AG09309 (cell line): ENCODE data around the gene PMEPA1.

Experiments
- DNase-seq: peaks from one replicate; pipeline ENCODE4 v3.0.0-alpha.2; 2010; ENCODE audit warnings: low read depth
- H3K4me3 ChIP-seq: 2 replicates; pipeline ENCODE4 v1.5.1; 2011; ENCODE audit warnings: mild to moderate bottlenecking, low read depth, low read length, moderate library complexity; ENCODE audit not compliant: control insufficient read depth
- TF ChIP-seq, protein P1 (sequence below): IDR thresholded peaks from 2 replicates; pipeline ENCODE4 v1.5.1; 2011; ENCODE audit warnings: mild to moderate bottlenecking, low read depth, low read length, inconsistent platforms; ENCODE audit not compliant: insufficient read depth, control insufficient read depth; ENCODE audit errors: missing control alignments

The PMEPA1 gene

DNA sequence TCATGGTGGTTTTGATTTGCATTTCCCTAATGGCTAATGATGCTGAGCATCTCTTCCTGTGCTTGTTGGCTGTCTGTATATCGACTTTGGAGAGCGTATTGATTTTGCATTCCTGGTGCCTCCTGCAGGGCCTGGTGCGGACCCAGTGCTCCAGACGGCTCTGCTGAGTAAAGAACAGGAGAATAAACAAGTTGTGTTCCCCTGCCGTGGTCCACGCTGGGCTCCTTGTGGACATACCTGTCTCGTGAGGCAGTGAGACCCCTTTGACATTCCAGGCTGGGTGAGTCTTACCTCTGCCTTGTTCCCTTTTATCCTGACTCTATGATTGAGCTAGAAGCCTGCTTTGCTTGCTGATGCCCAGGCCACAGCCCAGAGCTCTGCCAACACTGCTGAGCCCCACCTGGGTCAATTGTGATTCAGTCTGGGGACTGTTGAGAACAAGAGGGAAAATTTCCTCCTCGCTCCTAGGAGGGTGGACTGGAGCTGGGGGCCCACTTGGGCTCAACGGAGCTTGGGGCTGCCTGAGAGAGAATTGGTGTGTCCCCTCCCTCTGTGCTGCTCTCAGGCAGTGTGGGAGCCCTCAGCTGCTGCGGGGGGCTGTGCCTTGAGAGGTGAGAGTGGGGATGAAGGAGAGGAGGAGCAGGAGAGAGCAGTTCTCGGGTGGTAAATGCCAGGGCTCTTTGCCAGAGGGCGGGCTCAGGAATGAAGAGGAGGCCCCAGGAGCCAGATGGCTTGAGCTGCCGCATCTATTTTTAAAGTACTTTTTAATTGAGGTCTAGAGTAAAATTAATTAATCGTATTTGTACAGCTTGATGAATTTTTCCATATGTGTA lies 43.7 kb upstream of the PMEPA1 start:
- DNase-seq, result no peak
- TF ChIP-seq, protein P1, sequence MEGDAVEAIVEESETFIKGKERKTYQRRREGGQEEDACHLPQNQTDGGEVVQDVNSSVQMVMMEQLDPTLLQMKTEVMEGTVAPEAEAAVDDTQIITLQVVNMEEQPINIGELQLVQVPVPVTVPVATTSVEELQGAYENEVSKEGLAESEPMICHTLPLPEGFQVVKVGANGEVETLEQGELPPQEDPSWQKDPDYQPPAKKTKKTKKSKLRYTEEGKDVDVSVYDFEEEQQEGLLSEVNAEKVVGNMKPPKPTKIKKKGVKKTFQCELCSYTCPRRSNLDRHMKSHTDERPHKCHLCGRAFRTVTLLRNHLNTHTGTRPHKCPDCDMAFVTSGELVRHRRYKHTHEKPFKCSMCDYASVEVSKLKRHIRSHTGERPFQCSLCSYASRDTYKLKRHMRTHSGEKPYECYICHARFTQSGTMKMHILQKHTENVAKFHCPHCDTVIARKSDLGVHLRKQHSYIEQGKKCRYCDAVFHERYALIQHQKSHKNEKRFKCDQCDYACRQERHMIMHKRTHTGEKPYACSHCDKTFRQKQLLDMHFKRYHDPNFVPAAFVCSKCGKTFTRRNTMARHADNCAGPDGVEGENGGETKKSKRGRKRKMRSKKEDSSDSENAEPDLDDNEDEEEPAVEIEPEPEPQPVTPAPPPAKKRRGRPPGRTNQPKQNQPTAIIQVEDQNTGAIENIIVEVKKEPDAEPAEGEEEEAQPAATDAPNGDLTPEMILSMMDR, result no peak
- no peak overlapping the region for H3K4me3 ChIP-seq

DNA sequence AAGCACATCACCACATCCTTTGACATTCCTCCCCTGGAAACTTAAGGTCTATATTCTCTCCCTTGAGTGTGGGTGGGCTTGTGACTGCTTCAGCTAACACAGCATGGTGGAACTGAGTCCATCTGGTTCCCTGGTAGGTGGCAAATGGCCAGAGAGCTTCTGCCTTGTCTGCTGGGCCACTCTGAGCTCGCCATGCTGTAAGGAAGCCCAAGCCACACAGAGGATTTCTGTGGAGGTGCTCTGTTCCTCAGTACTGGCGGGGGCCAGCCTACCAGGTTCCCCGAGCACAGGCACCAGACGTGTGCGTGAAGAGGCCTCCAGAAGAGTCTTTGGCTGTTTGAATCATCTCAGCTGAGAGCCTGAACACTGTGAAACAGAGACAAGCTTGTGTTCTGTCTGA lies 41.6 kb upstream of the PMEPA1 start:
- no peak overlapping the region for H3K4me3 ChIP-seq
- TF ChIP-seq, protein P1, result no peak
- DNase-seq, result no peak

DNA sequence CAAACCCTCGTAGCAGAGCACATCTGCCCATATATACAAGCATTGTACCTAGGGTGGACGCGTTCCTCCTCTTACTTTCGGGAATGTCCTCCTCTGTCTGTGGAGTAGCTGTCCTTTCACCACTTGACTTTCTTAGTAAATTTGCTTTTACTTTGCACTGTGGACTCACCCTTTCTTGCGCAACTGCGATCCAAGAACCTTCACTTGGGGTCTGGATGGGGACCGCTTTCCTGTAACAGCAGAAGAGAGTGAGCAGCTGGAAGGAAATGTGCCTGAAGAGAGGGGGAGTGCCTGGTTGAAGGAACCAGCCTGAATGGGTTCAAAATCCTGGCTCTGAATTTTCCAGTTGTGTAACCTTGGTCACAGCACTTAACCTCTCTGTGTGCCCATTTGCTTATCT lies 40.1 kb upstream of the PMEPA1 start:
- H3K4me3 ChIP-seq, result no peak overlapping the region
- TF ChIP-seq, protein P1, result no peak
- no peak for DNase-seq

DNA sequence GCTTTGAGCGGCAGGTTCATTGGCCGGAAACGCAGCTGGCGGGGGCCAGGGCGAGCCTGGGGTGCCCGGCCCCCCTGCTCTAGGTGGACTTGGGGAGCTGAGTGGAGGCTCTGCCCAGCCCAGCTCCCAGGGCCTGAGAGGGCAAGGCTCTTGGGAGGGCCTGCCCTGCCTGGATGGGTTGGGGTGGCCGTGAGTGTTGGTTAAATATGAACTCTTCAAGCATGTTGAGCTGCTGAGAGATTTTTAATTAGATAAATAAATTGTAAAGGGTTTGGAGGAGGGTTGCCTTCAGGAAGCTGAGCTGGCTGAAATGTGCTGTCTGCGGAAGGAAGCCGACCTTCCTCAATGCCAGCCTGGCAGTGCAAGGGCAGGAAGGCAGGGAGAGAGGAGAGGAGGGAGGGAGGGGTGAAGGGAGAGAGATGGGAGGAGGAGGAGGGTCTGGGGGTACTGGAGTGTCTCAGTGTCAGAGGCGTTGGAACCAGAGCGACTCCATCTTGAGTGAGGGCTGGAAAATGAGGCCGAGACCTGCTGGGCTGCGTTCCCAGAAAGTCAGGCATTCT lies 39.4 kb upstream of the PMEPA1 start:
- H3K4me3 ChIP-seq, result peak overlapping the region; percentile 37
- TF ChIP-seq, protein P1, result no peak
- DNase-seq, result no peak

DNA sequence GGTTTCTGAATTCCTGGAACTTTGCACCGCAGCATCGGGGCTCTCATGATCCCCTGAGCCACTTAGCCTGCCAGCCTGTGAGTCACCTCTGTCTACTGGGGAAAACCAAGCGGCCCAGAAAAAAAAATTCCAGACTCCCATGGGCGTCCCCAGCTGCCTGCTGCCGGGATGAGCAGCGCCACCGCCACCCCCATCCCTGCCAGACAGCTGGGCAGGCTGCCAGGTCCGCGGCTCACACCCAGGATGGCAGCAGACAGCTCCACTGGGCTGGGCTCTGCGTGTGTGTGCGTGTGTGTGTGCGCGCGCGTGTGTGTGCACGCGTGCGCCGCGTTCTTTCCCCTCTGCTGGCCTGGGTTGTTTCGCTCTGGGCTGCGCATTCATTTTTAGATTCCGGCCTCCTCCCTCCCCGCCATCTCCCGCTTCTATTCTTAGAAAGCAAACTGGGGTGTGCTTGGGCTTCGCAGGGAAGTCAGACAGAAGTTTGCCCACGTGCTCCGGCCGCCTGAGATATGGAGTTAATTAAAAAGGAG lies 38.9 kb upstream of the PMEPA1 start:
- DNase-seq, result peak; percentile 44
- TF ChIP-seq, protein P1, result no peak
- peak overlapping the region; percentile 37 for H3K4me3 ChIP-seq

DNA sequence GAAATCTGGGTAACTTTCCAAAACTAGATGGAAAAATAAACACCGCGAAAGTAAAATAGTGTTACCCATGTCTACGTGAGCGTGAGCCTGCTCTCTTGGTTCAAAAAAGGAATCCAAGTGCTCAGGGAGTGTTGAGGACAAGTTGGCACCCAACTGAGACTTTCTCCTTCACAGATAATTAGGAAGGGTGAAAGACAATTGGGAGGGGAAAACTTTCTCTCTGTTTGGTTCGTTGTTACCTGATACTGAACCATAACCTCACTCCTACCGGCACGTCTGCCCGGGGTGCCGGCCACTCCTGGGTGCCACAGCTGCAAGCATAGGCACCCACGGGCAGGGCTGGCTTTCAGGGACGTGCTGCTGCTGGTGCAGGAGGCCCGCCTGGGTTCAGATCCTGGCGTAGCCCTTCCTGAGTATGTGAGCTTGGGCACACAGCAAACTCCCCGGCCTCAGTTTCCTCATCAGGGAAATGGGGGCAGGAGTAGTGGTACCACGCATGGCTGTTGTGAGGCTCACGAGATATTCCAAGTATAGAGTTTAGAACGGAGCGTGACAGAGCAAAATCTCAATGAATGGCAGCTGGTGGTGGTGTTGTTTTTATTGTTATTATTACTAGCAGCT lies 38.2 kb upstream of the PMEPA1 start:
- no peak overlapping the region for H3K4me3 ChIP-seq
- TF ChIP-seq, protein P1, result no peak
- no peak for DNase-seq
